GM19467 (cell line): ENCODE results near the gene FOXI1.

Source experiments
- ATAC-seq: cut with Tn5 transposase; IDR thresholded peaks from one replicate; pipeline ENCODE4 v1.9.1; 2021; ENCODE audit warnings: mild to moderate bottlenecking, moderate library complexity; ENCODE audit not compliant: unreplicated experiment

FOXI1 gene

DNA sequence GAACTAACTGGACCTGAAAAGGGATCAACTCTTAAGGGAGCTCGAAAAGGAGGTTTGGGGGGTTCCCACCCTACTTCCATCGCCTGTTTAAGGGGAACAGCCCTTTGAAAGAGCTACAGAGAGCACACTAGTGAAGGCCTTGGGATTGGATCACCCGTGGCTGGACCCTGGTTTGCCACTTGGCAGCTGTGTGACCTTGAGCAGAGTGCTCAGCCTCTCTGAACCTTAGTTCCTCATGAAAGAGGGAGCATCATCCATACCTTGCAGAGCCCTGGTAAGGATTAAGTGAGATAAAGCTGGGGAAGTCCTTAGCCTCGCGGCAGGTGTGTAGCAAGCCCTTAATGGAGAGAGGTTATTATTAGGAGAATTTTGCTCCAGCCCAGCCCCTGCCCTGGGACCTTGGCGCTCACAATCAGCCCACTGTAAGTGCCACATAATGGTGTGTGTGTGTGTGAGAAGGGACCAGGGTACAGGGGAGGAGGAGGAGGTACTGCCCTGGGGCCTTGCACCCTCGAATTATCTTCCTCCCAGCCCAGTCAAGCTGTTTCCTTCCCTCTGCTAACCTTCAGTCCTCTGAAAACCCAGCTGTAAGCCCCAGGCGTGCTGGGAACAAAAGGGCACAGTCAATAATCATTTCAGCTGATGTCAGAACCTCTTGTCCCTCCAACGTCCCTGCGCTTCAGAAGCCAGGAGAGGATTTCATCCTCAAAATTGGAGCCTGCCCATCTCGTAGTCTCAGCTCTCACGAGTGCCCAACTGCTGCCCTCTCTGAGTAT lies 42.9 kb downstream of the FOXI1 start:
- no peak for ATAC-seq

DNA sequence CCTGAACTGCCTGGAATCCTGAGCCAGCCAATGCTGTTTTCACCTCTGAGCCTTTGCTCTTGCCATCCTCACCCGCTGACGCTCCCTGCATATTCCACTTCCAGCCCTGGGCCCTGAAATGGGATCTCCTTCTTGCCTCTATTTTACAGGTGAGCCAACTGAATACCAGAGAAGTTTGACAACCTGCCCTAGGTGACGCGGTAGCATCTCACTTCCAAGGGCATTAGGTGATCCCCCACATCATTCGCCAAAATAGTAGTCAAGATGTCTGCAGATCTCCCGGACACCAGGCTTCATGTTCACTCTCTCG lies 43.5 kb downstream of the FOXI1 start:
- no peak for ATAC-seq

DNA sequence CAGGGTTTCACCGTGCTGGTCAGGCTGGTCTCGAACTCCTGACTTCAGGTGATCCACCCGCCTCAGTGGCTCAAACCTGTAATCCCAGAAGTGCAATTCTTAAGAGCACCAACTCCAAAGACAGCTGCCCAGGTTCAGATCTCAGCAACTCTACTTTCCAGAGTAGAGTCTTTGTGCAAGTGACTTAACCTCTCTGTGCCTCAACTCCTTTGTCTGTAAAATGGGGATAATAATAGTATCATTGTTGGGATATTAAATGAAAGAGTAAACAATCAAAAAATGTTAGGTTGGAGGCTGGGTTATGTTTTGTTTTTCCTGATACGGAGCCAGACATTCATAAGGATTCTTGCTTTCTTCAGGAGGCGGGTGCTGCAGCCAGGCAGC lies 45.0 kb downstream of the FOXI1 start:
- no peak for ATAC-seq

GRCh38 chr5:170151097-170151831 lies 45.6 kb downstream of the FOXI1 start:
- no peak for ATAC-seq

- ATAC-seq = no peak
Observed at GRCh38 chr5:170152767-170153166, 47.1 kb downstream of the FOXI1 start.

DNA sequence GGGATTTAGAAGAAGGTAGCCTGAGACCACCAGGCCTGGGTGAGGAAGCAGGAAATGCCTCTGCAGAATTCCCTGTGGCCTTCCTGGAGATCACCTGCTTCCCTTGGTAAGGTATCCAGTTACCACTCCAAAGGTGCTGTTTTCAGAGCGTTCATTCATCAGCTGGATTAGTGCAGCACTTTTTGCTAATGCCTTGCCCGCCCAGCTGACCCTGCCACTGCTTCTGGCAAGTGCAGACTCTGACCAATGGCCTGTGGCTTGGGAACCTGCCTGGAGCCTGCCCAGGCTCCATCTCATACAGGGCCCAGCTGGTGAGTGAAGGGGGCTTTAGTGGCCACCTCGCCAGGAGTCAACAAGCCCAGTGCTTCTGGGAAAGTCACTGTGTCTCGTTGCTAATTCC lies 48.6 kb downstream of the FOXI1 start:
- no peak for ATAC-seq

GRCh38 chr5:170154744-170155143 lies 49.0 kb downstream of the FOXI1 start:
- no peak for ATAC-seq

GRCh38 chr5:170155771-170156170 lies 50.1 kb downstream of the FOXI1 start:
- no peak for ATAC-seq

GRCh38 chr5:170159101-170159698 lies 53.5 kb downstream of the FOXI1 start:
- ATAC-seq = no peak
